SK-N-SH treated with all-trans-retinoic acid at 6 μM for 48 hours (cell line): Measurements from ENCODE around the gene TANC1.

Experiments used
- CREB5 ChIP-seq: fragments of 250-450 bp; sonication (Bioruptor Pico); IDR thresholded peaks from 2 replicates; pipeline ENCODE4 v1.5.1; 2020; ENCODE audit warnings: low read depth, mild to moderate bottlenecking, moderate library complexity
- ESRRG ChIP-seq: fragments of 250-450 bp; sonication (Bioruptor Pico); IDR thresholded peaks from 2 replicates; pipeline ENCODE4 v1.6.1; 2021; ENCODE audit warnings: mild to moderate bottlenecking
- PATZ1 ChIP-seq: fragments of 250-450 bp; sonication (Bioruptor Pico); IDR thresholded peaks from 2 replicates; pipeline ENCODE4 v1.8.0; 2020; ENCODE audit warnings: mild to moderate bottlenecking, moderate library complexity, borderline replicate concordance
- PPARA ChIP-seq: fragments of 250-450 bp; sonication (Bioruptor Pico); IDR thresholded peaks from 2 replicates; pipeline ENCODE4 v1.5.0; 2020; ENCODE audit warnings: mild to moderate bottlenecking, borderline replicate concordance
- SNAI2 ChIP-seq: fragments of 250-450 bp; sonication (Bioruptor Pico); IDR thresholded peaks from 2 replicates; pipeline ENCODE4 v1.5.0; 2020; ENCODE audit warnings: mild to moderate bottlenecking, moderate library complexity
- TCF4 ChIP-seq: fragments of 250-450 bp; sonication (Bioruptor Pico); IDR thresholded peaks from 2 replicates; pipeline ENCODE4 v1.8.0; 2021; ENCODE audit warnings: mild to moderate bottlenecking, moderate library complexity, borderline replicate concordance
- TOX ChIP-seq: fragments of 250-450 bp; sonication (Bioruptor Pico); IDR thresholded peaks from 2 replicates; pipeline ENCODE4 v1.8.0; 2021; ENCODE audit warnings: mild to moderate bottlenecking, moderate library complexity, borderline replicate concordance
- TSHZ2 ChIP-seq: fragments of 250-450 bp; sonication (Bioruptor Pico); IDR thresholded peaks from 2 replicates; pipeline ENCODE4 v1.5.0; 2020; ENCODE audit warnings: mild to moderate bottlenecking, moderate library complexity
- ZFP3 ChIP-seq: fragments of 250-450 bp; sonication (Bioruptor Pico); IDR thresholded peaks from 2 replicates; pipeline ENCODE4 v1.5.0; 2020; ENCODE audit warnings: mild to moderate bottlenecking, moderate library complexity
- ZFP30 ChIP-seq: fragments of 450-650 bp; formaldehyde crosslinking; IDR thresholded peaks from 2 replicates; pipeline ENCODE4 v1.5.0; 2022; ENCODE audit warnings: mild to moderate bottlenecking, moderate library complexity

- TF ChIP-seq TOX (CRISPR knock-in tag) (no peak), ZFP30 (no peak), PPARA (CRISPR knock-in tag) (no peak), CREB5 (CRISPR knock-in tag) (no peak), PATZ1 (CRISPR knock-in tag) (no peak), ESRRG (CRISPR knock-in tag) (no peak), SNAI2 (no peak), TCF4 (CRISPR knock-in tag) (no peak), ZFP3 (CRISPR knock-in tag) (no peak; the same call in 1 of the 2 replicates), TSHZ2 (CRISPR knock-in tag) (no peak)
Observed at GRCh38 chr2:159118115-159118858, 149.8 kb downstream of the TANC1 start.
